NCI-H1694 (cell line): ENCODE data around the gene ATP6V1F.

Experiments used
- DNase-seq: peaks from one replicate; lab custom pipeline; 2025; lab: John Stamatoyannopoulos, UW

ATP6V1F gene, protein sequence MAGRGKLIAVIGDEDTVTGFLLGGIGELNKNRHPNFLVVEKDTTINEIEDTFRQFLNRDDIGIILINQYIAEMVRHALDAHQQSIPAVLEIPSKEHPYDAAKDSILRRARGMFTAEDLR

DNA sequence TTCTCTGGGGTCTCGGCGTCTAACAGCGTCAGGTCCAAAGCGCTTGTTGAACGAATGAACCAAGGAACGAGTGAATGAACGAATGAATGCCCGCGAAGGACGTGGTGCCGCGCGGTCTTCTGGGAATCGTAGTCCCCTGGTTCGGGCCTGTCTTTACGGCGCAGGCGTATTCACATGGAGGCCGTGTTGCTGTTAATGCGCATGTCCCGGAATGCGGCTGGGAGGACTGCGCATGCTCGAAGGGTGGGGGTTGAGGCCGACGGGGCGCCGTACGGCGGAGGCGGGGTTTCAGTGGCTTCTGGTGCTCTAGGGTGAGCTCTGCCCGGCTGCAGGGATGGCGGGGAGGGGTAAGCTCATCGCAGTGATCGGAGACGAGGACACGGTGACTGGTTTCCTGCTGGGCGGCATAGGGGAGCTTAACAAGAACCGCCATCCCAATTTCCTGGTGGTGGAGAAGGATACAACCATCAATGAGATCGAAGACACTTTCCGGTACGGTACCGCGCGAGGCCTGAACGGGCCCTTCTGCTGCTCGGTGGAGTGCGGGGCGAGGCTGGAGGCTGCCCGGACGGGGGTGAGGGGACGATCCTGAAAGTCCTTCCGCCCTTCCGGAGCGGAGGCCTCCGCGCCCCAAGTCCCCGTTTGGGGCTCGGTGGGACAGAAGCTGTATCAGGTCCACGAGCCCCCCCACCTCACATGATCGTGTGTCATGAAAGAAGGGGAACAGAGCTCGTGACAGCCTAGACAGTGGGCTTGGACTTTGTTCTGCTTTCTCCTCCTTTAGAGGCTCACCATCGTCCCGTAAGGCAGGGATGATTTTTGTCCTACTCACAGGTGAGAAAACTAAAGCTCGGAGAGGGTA lies at the start of gene ATP6V1F:
TSS of gene ATP6V1F (plus strand) at position 286 of the 862 bp plus-strand sequence. CDS start at position 335, 49 bp downstream.
- DNase-seq = peak; percentile 96

DNA sequence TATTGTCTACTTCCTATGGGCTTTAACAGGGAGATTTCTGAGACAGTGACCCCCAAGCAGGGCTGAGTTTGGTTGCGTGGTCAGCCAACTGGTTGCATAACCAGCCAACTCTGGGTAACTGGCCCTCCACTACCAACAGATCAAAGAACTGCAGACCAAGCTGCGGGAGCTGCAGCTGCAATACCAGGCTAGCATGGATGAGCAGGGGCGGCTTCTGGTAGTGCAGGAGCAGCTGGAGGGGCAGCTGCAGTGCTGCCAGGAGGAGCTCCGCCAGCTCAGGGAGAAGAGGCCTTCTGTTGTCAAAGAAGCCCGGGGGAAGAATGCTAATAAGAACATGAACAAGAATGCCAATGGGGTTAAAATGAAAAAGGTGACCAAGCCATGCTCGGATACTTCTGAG lies 48.2 kb upstream of the ATP6V1F start:
- DNase-seq = peak; percentile 11

DNA sequence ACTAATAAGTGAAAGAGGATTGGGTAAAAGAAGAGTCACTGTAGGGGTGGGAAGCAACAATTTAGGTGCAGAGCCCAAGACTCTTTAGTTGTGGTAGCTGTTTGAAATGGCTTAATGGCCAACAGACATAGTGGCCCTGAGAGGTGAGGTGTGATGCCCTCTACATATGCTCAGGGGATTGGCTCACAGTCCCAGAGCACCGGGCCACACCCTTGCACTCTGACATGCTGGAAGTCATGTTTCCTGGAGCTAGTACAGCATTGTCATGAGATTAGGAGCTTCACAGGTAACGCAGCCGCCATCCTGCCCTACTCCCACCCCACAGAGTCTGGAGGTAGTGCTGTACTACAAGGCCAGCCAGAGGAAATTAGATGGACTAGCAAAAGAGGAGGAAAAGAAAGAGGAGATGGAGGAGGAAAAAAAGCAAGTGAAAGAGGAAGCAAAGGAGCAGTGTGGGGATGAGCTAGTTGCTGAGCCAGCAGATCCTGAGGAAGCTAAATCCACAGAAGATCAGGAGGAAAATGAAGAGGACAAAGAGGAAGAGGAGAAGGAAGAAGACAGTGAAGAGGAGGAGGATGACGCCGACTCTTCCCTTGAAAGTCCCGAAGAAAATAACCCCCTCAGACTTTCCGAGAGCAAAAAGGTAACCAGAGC lies 47.2 kb upstream of the ATP6V1F start:
- no peak for DNase-seq

DNA sequence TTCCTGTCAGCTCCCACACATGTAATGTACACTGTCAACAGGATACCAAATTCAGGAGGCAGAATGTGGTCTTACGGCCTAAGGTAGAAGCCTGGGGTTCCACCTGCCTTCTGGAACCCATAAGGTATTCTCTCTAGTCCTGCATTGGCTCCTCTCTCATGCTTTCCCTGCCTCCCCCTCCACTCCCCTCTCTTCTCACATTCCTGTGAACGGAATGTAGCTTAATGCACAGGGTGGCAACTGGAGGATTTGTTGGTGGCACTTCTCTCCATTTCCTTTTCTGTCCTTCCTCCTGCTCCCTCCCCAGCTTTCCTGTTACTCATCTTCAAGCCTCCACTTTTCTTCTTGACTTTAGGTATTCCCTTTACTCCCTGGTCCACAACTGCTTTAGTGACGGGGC lies 44.0 kb upstream of the ATP6V1F start:
- no peak for DNase-seq

DNA sequence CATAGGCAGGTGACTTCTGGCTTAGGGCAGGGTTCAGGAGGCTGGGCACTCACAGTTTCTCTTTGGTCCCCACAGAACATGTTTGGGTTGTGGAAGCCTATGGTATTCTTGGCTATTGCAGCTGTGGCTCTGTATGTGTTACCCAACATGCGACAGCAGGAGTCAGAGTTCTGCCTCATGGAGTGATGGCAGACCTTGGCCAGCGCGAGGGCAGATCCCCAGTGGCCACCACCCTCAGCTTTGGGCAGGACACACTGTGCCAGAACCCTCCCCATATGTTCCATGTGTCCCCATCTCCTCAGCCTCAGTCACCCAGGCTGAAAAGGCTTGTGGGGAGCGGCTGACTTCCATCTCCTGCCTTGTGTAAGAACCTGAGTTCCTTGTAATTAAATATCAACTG lies 40.9 kb upstream of the ATP6V1F start:
- DNase-seq = no peak

- DNase-seq = no peak
Measured at GRCh38 chr7:128826512-128826911, 36.1 kb upstream of the ATP6V1F start.

- DNase-seq = no peak
Measured at GRCh38 chr7:128826916-128827247, 35.8 kb upstream of the ATP6V1F start.

- DNase-seq = no peak
Measured at GRCh38 chr7:128827248-128827958, 35.3 kb upstream of the ATP6V1F start.

DNA sequence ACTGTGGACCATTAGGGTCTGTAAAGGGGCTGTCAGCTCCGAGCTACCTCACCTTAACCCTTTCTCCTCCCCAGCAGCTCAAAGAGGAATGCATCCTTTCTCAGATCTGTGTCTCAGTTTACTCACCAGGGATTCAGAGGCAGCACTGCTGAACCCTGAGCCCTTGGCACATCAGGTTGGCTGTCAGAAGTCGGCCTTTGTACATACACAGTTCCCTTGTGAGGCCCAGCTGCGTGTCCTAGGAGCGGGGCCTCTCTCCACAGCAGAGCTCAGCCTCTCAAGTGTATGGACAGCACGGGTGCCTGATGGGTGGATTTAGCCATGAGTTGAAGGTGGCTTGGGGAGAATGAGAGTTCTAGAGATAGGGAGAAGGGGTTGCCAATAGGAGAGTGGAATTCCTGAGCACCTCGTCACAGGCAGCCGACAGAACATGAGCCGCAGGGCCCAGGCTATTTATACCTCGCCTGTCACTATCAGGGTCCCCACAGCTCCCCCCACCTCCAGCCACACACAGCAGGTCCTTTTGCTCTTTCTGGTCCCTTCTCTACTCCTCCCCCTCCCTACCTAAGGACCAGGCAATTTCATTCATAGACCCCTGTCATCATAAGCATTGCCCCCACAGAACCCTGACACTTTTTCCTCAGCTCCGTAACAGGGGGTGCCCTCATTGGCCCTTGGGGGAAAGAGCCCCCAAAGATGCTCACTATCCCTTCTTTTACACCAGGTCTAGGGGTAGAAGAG lies 34.5 kb upstream of the ATP6V1F start:
- DNase-seq = no peak

DNA sequence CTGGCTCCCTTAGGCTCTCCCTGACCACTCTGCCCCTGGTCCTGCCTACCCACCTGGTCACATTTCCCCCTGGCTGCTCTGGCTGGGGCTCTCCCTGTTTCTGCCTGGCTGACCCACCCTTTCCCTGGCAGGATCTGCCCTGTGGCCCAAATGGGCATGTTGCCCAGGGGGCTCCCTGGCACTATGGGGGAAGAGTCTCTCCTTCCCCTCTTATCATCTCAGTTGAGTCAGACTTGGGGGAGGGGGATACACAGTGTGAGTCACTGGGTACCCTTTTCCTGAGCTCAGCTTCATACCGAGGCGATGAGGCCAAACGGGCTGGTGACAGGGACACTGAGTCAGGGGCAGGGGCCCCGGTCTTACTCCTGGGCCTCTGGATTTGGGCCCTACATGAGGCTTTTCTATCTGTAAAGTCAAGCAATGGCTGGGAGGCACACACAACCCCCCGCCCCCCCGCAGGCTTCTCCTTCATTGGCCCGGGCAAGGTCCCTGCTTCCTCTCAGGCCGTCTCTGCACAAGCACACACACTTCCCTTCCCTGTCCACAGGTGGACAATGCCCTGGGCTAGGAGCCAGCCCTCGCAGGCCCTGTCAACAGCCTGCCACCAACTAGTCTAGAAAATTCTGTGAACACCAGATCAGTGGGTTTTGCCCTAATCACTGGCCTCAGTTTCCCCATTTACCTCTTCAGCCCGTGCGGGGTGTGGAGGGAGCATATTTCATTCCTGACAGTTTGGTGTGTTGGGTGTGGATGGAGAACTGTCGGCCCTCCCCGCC lies 33.1 kb upstream of the ATP6V1F start:
- no peak for DNase-seq

- no peak for DNase-seq
Measured at GRCh38 chr7:128830231-128831177, 32.2 kb upstream of the ATP6V1F start, which contains the start of gene FLNC. Gene FLNC, plus strand, starts transcription at chr7:128830406. Its CDS starts 232 bp downstream, at chr7:128830638.

- DNase-seq = no peak
Measured at GRCh38 chr7:128831178-128831993, 31.3 kb upstream of the ATP6V1F start.

GRCh38 chr7:128831994-128832879 lies 30.4 kb upstream of the ATP6V1F start:
- DNase-seq = peak; percentile 55

- no peak for DNase-seq
Measured at GRCh38 chr7:128832880-128833147, 29.8 kb upstream of the ATP6V1F start.

DNA sequence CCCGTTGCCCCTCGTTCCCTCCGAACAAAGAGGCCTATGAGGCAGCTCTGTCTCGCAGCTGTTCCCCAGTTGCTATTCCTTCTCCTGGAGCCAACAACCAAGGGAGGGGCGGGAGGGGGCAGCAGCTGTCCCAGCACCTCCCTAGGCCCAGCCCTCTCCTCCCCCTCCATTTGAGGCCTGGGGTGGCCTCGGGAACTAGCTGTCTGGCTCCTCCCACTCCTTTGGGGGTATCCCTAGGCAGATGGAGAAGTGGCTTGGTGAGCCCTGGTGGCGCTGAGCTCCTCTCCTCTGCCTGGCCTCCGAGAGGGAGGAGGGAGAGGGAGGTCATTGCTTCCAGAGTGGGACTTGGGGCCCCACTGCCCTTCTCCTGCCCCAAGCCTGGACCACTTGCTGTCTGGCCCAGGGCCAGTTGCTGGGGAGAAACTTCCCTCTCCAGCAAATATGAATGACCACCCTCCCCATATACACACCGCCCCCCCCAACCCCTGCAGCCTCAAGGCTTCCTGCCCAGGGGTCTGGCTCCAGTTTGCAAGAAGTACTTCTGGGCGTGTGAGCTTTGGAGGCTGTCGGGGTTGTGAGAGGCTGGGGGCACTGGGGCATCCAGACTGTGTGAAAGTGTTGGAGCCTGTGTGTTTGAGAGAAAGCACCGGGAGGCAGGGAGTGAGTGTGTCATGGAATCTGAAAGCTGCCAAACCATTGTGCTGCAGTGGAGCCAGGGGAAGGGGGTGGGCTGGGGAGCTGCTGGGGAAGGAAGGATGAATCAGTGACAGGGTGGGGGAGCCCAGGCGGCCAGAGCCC lies 29.3 kb upstream of the ATP6V1F start:
- peak; percentile 80 for DNase-seq

- DNase-seq = no peak
Measured at GRCh38 chr7:128833946-128834325, 28.7 kb upstream of the ATP6V1F start.

DNA sequence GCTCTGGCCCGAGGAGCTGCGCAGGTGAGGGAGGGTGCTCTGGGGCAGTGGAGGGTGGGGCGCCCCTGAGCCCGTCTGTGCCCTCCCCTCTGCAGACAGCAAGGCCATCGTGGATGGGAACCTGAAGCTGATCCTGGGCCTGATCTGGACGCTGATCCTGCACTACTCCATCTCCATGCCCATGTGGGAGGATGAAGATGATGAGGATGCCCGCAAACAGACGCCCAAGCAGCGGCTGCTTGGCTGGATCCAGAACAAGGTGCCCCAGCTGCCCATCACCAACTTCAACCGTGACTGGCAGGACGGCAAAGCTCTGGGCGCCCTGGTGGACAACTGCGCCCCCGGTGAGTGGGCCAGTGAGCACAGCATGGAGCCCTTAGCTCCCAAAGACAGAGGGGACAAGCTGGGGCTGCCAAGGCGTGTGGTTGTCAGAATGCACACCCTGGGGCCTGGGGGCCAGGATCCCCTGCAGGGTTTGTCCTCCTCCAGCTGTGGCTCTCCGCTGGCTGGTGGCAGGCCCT lies 27.4 kb upstream of the ATP6V1F start:
- no peak for DNase-seq
